ENCODE results near the gene S100A6.

- TF ChIP-seq POLR2AphosphoS5 (IDR thresholded peaks at IDR 0.05; ENCODE audit: low read depth, low read length) (no peak), POLR2A (IDR thresholded peaks at IDR 0.05; ENCODE audit: low read depth, low read length) (no peak)
Observed at GRCh38 chr1:153566414-153567371, 30.9 kb upstream of the S100A6 start.

Data from GM12892 (cell line).